Measurements from ENCODE around the gene NUS1.
"Not testable (repeated sequence)": the region's sequence is repeated elsewhere in the genome, so short reads cannot be mapped to it uniquely, and the experiment has no call there.

The NUS1 gene

GRCh38 chr6:117676577-117677218 is 1.4 kb downstream of the NUS1 start:
- FAIRE-seq: no peak
- no peak for DNase-seq (ENCODE audit: insufficient read length)
- TF ChIP-seq POLR2AphosphoS5 (IDR thresholded peaks at IDR 0.05; ENCODE audit: low read depth, low read length) (no peak), TAF1 (IDR thresholded peaks at IDR 0.05; ENCODE audit: borderline replicate concordance, low read depth, low read length) (no peak), POLR2A (IDR thresholded peaks at IDR 0.05; ENCODE audit: low read depth, low read length) (no peak)

- no peak for TF ChIP-seq TAF1 (IDR thresholded peaks at IDR 0.05; ENCODE audit: borderline replicate concordance, low read depth, low read length)
- TF ChIP-seq POLR2A (IDR thresholded peaks at IDR 0.05; ENCODE audit: low read depth, low read length): no peak
- TF ChIP-seq POLR2AphosphoS5 (IDR thresholded peaks at IDR 0.05; ENCODE audit: low read depth, low read length): no peak
- FAIRE-seq (no peak), DNase-seq (ENCODE audit: insufficient read length) (no peak)
These were observed 2.4 kb downstream of the NUS1 start for GRCh38 chr6:117677553-117678141.

- FAIRE-seq: peak; percentile 53
- no peak for DNase-seq (ENCODE audit: insufficient read length)
- TF ChIP-seq TAF1 (IDR thresholded peaks at IDR 0.05; ENCODE audit: borderline replicate concordance, low read depth, low read length): no peak
- no peak for TF ChIP-seq POLR2AphosphoS5 (IDR thresholded peaks at IDR 0.05; ENCODE audit: low read depth, low read length)
- no peak for TF ChIP-seq POLR2A (IDR thresholded peaks at IDR 0.05; ENCODE audit: low read depth, low read length)
These were observed 6.0 kb downstream of the NUS1 start for GRCh38 chr6:117681162-117681741.

- FAIRE-seq: no peak
These were observed 9.5 kb downstream of the NUS1 start for GRCh38 chr6:117684749-117685148.

GRCh38 chr6:117685359-117685758 is 10.1 kb downstream of the NUS1 start:
- DNase-seq (ENCODE audit: insufficient read length) (no peak), FAIRE-seq (no peak)
- TF ChIP-seq TAF1 (IDR thresholded peaks at IDR 0.05; ENCODE audit: borderline replicate concordance, low read depth, low read length) (no peak), POLR2A (IDR thresholded peaks at IDR 0.05; ENCODE audit: low read depth, low read length) (no peak), POLR2AphosphoS5 (IDR thresholded peaks at IDR 0.05; ENCODE audit: low read depth, low read length) (no peak)

More at GRCh38 chr6:117684749-117685148, 9.5 kb downstream of the NUS1 start:
- DNase-seq (ENCODE audit: insufficient read length): no peak
- TF ChIP-seq POLR2A (IDR thresholded peaks at IDR 0.05; ENCODE audit: low read depth, low read length): no peak
- TF ChIP-seq POLR2AphosphoS5 (IDR thresholded peaks at IDR 0.05; ENCODE audit: low read depth, low read length): no peak
- no peak for TF ChIP-seq TAF1 (IDR thresholded peaks at IDR 0.05; ENCODE audit: borderline replicate concordance, low read depth, low read length)

- TF ChIP-seq POLR2A (IDR thresholded peaks at IDR 0.05; ENCODE audit: low read depth, low read length) (no peak), POLR2AphosphoS5 (IDR thresholded peaks at IDR 0.05; ENCODE audit: low read depth, low read length) (no peak), TAF1 (IDR thresholded peaks at IDR 0.05; ENCODE audit: borderline replicate concordance, low read depth, low read length) (no peak)
- no peak for FAIRE-seq
- DNase-seq (ENCODE audit: insufficient read length): no peak
These were observed 11.9 kb downstream of the NUS1 start for GRCh38 chr6:117687021-117687648.

GRCh38 chr6:117689584-117689983 is 14.3 kb downstream of the NUS1 start:
- FAIRE-seq; DNase-seq (ENCODE audit: insufficient read length): not testable (repeated sequence)

- FAIRE-seq: no peak
- no peak for TF ChIP-seq POLR2AphosphoS5 (IDR thresholded peaks at IDR 0.05; ENCODE audit: low read depth, low read length)
- TF ChIP-seq TAF1 (IDR thresholded peaks at IDR 0.05; ENCODE audit: borderline replicate concordance, low read depth, low read length): no peak
- no peak for TF ChIP-seq POLR2A (IDR thresholded peaks at IDR 0.05; ENCODE audit: low read depth, low read length)
- DNase-seq (ENCODE audit: insufficient read length): no peak
These were observed 31.2 kb downstream of the NUS1 start for GRCh38 chr6:117706504-117706903.

GRCh38 chr6:117706936-117707509 is 31.8 kb downstream of the NUS1 start:
- peak; percentile 83 for FAIRE-seq
- not testable (repeated sequence) for DNase-seq (ENCODE audit: insufficient read length)

GRCh38 chr6:117711369-117711768 is 36.1 kb downstream of the NUS1 start:
- FAIRE-seq: no peak
- no peak for DNase-seq (ENCODE audit: insufficient read length)
- TF ChIP-seq POLR2AphosphoS5 (IDR thresholded peaks at IDR 0.05; ENCODE audit: low read depth, low read length) (no peak), POLR2A (IDR thresholded peaks at IDR 0.05; ENCODE audit: low read depth, low read length) (no peak), TAF1 (IDR thresholded peaks at IDR 0.05; ENCODE audit: borderline replicate concordance, low read depth, low read length) (no peak)

- no peak for FAIRE-seq
- no peak for DNase-seq (ENCODE audit: insufficient read length)
- TF ChIP-seq POLR2AphosphoS5 (IDR thresholded peaks at IDR 0.05; ENCODE audit: low read depth, low read length) (no peak), TAF1 (IDR thresholded peaks at IDR 0.05; ENCODE audit: borderline replicate concordance, low read depth, low read length) (no peak), POLR2A (IDR thresholded peaks at IDR 0.05; ENCODE audit: low read depth, low read length) (no peak)
These were observed 43.6 kb downstream of the NUS1 start for GRCh38 chr6:117718895-117719294.

GRCh38 chr6:117721520-117721919 is 46.3 kb downstream of the NUS1 start:
- FAIRE-seq; DNase-seq (ENCODE audit: insufficient read length): not testable (repeated sequence)
